ENCODE results near the gene CCDC87.
A peak's percentile ranks its signal among the peaks of the same experiment; 100 is the strongest.

The CCDC87 gene

DNA sequence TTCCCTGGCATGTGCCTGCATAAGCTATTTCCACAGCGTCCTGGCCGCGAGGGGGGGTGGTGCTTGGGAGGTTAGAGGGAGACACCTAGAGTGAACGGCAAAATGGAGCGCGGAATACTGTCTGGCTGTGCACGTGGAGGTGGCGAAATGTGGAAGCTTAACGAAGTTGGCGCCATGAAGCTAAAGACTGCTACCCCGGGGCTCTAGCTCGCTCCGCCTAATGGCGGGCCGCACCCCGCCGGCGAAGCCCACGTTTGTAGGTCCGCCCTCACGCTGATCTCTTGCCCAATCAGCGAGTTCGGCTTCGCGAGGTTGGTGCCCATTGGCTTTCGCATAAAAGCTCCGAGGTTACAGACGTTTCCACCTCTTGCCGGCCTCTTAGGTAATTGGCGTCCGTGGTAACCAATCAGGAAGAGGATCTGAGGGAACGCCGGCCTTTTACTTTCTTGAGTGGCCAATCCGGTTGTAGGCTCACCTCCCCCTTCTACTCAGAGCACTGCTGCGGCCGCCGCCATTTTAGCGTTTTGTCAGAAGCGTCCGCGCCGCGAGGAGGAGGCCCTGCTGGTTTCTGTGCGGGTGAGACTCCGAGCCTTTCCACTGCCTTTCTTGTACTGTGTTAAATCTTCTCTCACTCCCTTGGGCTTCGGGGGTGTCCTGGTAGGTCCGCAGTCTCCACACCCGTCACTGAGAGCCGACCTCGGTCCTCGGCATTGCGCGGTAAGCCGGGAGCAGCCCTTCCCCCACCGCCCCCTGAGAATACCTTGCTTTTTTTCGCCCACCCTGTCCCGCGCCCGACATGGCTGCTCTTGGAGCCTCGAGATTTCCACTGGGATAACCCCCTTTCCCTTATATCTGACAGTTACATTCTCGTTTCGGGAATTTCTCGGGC is 45.6 kb upstream of the CCDC87 start, which contains the start of gene RBM4:
RBM4 (plus strand) TSS at position 527 of the 889 bp plus-strand sequence. CDS start 1,009 bp downstream, outside the sequence.
- Histone ChIP-seq H3K27ac (peak within 1 kb of the TSS; percentile 91), H3K4me3 (ENCODE audit: low read depth in 1 of 2, low read length in 1 of 2) (peak within 1 kb of the TSS; percentile 86 to 99), H3K9me3 (no peaks in the 10 kb centered on the region), H3K4me1 (ENCODE audit: control insufficient read depth in 1 of 2, insufficient read depth in 1 of 2, low read depth in 1 of 2, low read length in 1 of 2) (peaks cover 34 to 40% of the 10 kb centered on the region in 2 experiments), H3K36me3 (peaks cover 33% of the 10 kb centered on the region), H3K27me3 (no peaks in the 10 kb centered on the region)
- TF ChIP-seq, protein P1, sequence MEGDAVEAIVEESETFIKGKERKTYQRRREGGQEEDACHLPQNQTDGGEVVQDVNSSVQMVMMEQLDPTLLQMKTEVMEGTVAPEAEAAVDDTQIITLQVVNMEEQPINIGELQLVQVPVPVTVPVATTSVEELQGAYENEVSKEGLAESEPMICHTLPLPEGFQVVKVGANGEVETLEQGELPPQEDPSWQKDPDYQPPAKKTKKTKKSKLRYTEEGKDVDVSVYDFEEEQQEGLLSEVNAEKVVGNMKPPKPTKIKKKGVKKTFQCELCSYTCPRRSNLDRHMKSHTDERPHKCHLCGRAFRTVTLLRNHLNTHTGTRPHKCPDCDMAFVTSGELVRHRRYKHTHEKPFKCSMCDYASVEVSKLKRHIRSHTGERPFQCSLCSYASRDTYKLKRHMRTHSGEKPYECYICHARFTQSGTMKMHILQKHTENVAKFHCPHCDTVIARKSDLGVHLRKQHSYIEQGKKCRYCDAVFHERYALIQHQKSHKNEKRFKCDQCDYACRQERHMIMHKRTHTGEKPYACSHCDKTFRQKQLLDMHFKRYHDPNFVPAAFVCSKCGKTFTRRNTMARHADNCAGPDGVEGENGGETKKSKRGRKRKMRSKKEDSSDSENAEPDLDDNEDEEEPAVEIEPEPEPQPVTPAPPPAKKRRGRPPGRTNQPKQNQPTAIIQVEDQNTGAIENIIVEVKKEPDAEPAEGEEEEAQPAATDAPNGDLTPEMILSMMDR (IDR thresholded peaks at IDR 0.05), result peak; percentile 52

DNA sequence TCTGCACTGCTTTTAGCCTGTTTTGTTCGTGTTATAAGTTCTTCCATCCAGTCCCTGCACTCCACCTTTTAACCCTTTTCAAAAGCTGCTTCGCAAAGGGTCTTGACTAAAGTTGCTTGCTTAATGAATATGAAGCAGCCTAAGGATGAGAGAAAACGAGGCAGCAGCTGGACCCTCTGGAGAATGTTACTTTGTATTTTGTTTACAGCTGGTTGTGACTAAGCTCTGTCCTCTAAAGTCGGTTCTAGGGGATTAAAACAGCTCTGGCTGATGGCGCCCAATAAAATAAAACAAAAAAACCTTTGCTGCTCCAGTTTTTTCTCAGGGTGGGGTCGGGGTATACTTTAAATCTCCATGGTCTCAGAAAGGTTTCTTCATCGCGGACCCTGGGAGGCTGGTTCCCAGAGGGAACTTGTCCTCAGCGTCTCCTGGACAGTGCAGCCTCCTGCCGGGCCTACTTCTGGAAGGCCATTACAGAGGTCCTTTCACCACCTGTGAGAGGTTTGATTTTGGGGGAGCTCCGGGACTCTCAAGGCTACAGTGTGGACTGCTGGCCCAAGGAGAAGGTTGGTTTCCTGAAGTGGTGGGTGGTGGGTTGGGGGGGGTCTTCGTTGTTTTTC is 44.8 kb upstream of the CCDC87 start:
- Histone ChIP-seq H3K27me3 (no peaks in the 10 kb centered on the region), H3K9me3 (no peaks in the 10 kb centered on the region), H3K36me3 (peaks cover 25% of the 10 kb centered on the region), H3K4me3 (ENCODE audit: low read depth in 1 of 2, low read length in 1 of 2) (peak overlapping the region; percentile 86 to 99), H3K27ac (peak overlapping the region; percentile 91), H3K4me1 (ENCODE audit: control insufficient read depth in 1 of 2, insufficient read depth in 1 of 2, low read depth in 1 of 2, low read length in 1 of 2) (peaks cover 34 to 40% of the 10 kb centered on the region in 2 experiments)
- TF ChIP-seq, protein P1 (IDR thresholded peaks at IDR 0.05), result no peak

DNA sequence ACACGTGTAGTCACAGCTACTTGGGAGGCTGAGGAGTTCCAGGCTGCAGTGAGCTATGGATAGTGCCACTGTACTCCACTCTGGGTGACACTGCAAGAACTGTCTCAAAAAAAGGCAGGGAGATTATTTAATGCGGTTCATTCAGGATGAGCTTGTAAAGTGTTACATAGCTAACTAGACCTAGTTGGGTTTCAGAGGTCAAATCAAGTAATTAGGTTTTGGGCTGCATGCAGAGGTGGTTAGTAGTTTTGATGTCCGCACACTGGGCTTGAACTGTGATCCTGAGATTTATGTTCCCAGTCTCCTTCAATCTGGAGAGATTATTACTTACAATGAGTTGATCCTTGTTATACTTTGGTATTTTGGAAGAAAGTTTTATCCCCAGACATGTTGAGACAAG is 43.5 kb upstream of the CCDC87 start:
- Histone ChIP-seq H3K4me3 (ENCODE audit: low read depth in 1 of 2, low read length in 1 of 2) (no peak overlapping the region), H3K9me3 (no peaks in the 10 kb centered on the region), H3K36me3 (peaks cover 15% of the 10 kb centered on the region), H3K4me1 (ENCODE audit: control insufficient read depth in 1 of 2, insufficient read depth in 1 of 2, low read depth in 1 of 2, low read length in 1 of 2) (peaks cover 31 to 34% of the 10 kb centered on the region in 2 experiments), H3K27ac (no peak overlapping the region), H3K27me3 (no peaks in the 10 kb centered on the region)
- TF ChIP-seq, protein P1 (IDR thresholded peaks at IDR 0.05), result no peak

DNA sequence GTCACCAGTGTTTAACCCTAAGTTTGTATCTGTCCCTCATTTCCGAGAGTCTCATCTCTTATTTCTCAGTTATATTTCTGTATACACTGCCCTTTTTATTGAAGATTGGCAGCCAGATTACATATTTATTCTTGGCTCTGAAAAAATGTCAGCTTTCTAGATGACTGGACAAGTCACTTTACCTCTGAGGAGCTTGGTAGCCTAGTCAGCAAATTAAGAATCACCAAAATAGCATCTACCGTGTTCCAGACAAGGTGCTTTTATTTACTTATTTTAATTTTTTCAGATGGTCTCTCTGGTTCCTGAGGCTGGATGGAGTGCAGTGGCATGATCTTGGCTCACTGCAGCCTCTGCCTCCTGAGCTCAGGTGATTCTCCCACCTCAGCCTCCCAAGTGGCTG is 40.1 kb upstream of the CCDC87 start:
- Histone ChIP-seq H3K36me3 (peaks cover 20% of the 10 kb centered on the region), H3K9me3 (no peaks in the 10 kb centered on the region), H3K4me3 (ENCODE audit: low read depth in 1 of 2, low read length in 1 of 2) (no peak overlapping the region), H3K4me1 (ENCODE audit: control insufficient read depth in 1 of 2, insufficient read depth in 1 of 2, low read depth in 1 of 2, low read length in 1 of 2) (peaks cover 7 to 8% of the 10 kb centered on the region in 2 experiments), H3K27me3 (no peaks in the 10 kb centered on the region), H3K27ac (no peak overlapping the region)
- TF ChIP-seq, protein P1 (IDR thresholded peaks at IDR 0.05), result no peak

DNA sequence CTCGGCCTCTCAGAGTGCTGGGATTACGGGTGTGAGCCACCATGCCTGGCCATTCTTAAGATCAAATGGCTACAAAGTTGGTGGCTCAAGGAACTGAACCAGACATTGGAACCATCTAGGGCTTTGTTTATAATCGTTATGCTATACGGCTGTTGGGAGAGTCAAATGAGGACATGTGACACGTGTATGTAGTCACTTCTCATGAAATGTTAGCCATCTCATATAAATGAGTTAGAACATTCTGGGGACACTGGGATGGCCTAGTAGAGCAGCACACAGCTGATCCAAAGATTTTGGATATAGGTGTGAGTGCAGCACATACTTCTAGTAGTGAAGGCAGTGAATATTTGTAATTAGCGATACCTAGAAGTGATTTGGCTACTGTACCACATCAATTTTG is 39.0 kb upstream of the CCDC87 start:
- H3K36me3 ChIP-seq, result peaks cover 31% of the 10 kb centered on the region
- no peak overlapping the region for H3K4me3 ChIP-seq (ENCODE audit: low read depth in 1 of 2, low read length in 1 of 2)
- H3K4me1 ChIP-seq (ENCODE audit: control insufficient read depth in 1 of 2, insufficient read depth in 1 of 2, low read depth in 1 of 2, low read length in 1 of 2), result no peaks in the 10 kb centered on the region
- no peaks in the 10 kb centered on the region for H3K27me3 ChIP-seq
- H3K27ac ChIP-seq, result no peak overlapping the region
- H3K9me3 ChIP-seq, result no peaks in the 10 kb centered on the region
- TF ChIP-seq, protein P1 (IDR thresholded peaks at IDR 0.05), result no peak
